AG10803 (cell line): Measurements from ENCODE around the gene MAP4K2.

ENCODE experiments used
- DNase-seq: peaks from one replicate; pipeline ENCODE4 v3.0.0; 2010; ENCODE audit warnings: low read depth
- H3K4me3 ChIP-seq: 2 replicates; pipeline ENCODE4 v1.5.1; 2011; ENCODE audit warnings: mild to moderate bottlenecking, low read length, control low read depth
- CTCF ChIP-seq: conservative IDR thresholded peaks from 2 replicates; pipeline ENCODE4 v1.5.1; 2011; ENCODE audit warnings: mild to moderate bottlenecking, low read length, control low read depth, inconsistent platforms

MAP4K2 gene

GRCh38 chr11:64800303-64801157 lies 2.5 kb downstream of the MAP4K2 start:
- no peak overlapping the region for H3K4me3 ChIP-seq
- DNase-seq: no peak
- no peak for TF ChIP-seq CTCF

- H3K4me3 ChIP-seq: no peak overlapping the region
- TF ChIP-seq CTCF: no peak
- DNase-seq: no peak
Measured at GRCh38 chr11:64799623-64800302, 3.3 kb downstream of the MAP4K2 start.

GRCh38 chr11:64799256-64799622 lies 3.8 kb downstream of the MAP4K2 start:
- no peak for TF ChIP-seq CTCF
- no peak overlapping the region for H3K4me3 ChIP-seq
- no peak for DNase-seq

GRCh38 chr11:64796757-64797541 lies 6.1 kb downstream of the MAP4K2 start:
- no peak for DNase-seq
- no peak overlapping the region for H3K4me3 ChIP-seq
- no peak for TF ChIP-seq CTCF

GRCh38 chr11:64796047-64796756 lies 6.8 kb downstream of the MAP4K2 start:
- no peak for DNase-seq
- H3K4me3 ChIP-seq: no peak overlapping the region
- no peak for TF ChIP-seq CTCF

GRCh38 chr11:64794526-64794925 lies 8.5 kb downstream of the MAP4K2 start:
- H3K4me3 ChIP-seq: no peak overlapping the region
- DNase-seq: no peak
- no peak for TF ChIP-seq CTCF
